Measurements from ENCODE around the gene COMMD7. TPM values are rescaled to one million over a fixed set of nuclear protein-coding genes. Genes with fewer than 3 reads are reported as not detected.

The COMMD7 gene
- polyA plus RNA-seq, 1 donor: 37.2 TPM

Other genes starting within 250 kb of the COMMD7 start
- gene NOL4L, start 158.1 kb downstream of the COMMD7 start, polyA plus RNA-seq (ENCODE audit: insufficient read length): 14.8 TPM
- gene C20orf203, start 69.5 kb downstream of the COMMD7 start, polyA plus RNA-seq (ENCODE audit: insufficient read length): 0.14 TPM
- gene DNMT3B, start 18.9 kb upstream of the COMMD7 start, polyA plus RNA-seq (ENCODE audit: insufficient read length): 3.7 TPM
- 134 TPM for gene MAPRE1, start 76.5 kb upstream of the COMMD7 start, polyA plus RNA-seq (ENCODE audit: insufficient read length)
- 0.24 TPM for gene EFCAB8, start 115.5 kb upstream of the COMMD7 start, polyA plus RNA-seq (ENCODE audit: insufficient read length)

All from forelimb muscle (tissue), 1 donor.